Tibial nerve (tissue), 4 donors: ENCODE results near the gene NECTIN1. TPM values are rescaled to one million over a fixed set of nuclear protein-coding genes. Genes with fewer than 3 reads are reported as not detected.
A peak's percentile ranks its signal among the peaks of the same experiment; 100 is the strongest.

Source experiments
- DNase-seq, 2 donors: peaks; one replicate each; pipeline ENCODE4 v3.0.0-alpha.2; 2019; ENCODE audit warnings: low spot score in 2 of 2
- H3K27ac ChIP-seq, 4 donors: fragments of 200-600 bp; sonication (generic) in 3 of 4; one replicate each; pipeline ENCODE4 v1.5.1; 2017 to 2019; ENCODE audit warnings: mild to moderate bottlenecking in 1 of 4
- H3K27me3 ChIP-seq, 2 donors: fragments of 200-600 bp; sonication (generic) in 1 of 2; one replicate each; pipeline versions ENCODE4 v1.5.1 to v1.6.0; 2017 to 2019
- H3K36me3 ChIP-seq, 3 donors: fragments of 200-600 bp; sonication (generic); one replicate each; pipeline ENCODE4 v1.5.1; 2018 to 2019
- H3K4me1 ChIP-seq, 4 donors: fragments of 200-600 bp; sonication (generic) in 3 of 4; one replicate each; pipeline ENCODE4 v1.5.1; 2017 to 2019
- H3K4me3 ChIP-seq, 4 donors: fragments of 200-600 bp; sonication (generic) in 3 of 4; one replicate each; pipeline ENCODE4 v1.5.1; 2017 to 2019; ENCODE audit warnings: mild to moderate bottlenecking in 1 of 4, moderate library complexity in 1 of 4
- H3K9me3 ChIP-seq, 4 donors: fragments of 200-600 bp; sonication (generic) in 3 of 4; one replicate each; pipeline ENCODE4 v1.5.1; 2017 to 2019
- CTCF ChIP-seq, 5 experiments: fragments of 200-600 bp in 3 of 5; fragments of 450-650 bp in 2 of 5; sonication (generic) in 3 of 5; IDR thresholded peaks; one replicate each; pipeline ENCODE4 v1.5.1; 2016 to 2019; ENCODE audit warnings: antibody characterized with exemption in 5 of 5, mild to moderate bottlenecking in 3 of 5, moderate library complexity in 2 of 5
- EP300 ChIP-seq, 2 donors: sonication (generic); formaldehyde crosslinking; IDR thresholded peaks; one replicate each; pipeline ENCODE4 v1.6.1; 2017; ENCODE audit warnings: antibody characterized with exemption in 2 of 2, mild to moderate bottlenecking in 1 of 2
- POLR2A ChIP-seq, 2 donors: fragments of 450-650 bp; IDR thresholded peaks; one replicate each; pipeline ENCODE4 v1.6.1; 2017; ENCODE audit warnings: antibody characterized with exemption in 2 of 2, mild to moderate bottlenecking in 2 of 2, moderate library complexity in 2 of 2
- WGBS, 2 donors: methylation state at CpG; one replicate each; pipeline ENCODE4 v1.1.5; 2018; 5-methylcytosine and 5-hydroxymethylcytosine counted together
- total RNA-seq, 4 donors: library from RNA; depleted of rRNA; stranded (reverse); fragments of >200 nt; gene quantifications; one replicate each; pipeline ENCODE4 v1.1.0, GENCODE V29; 2016

The NECTIN1 gene
- total RNA-seq, 4 donors from 2014 or later = 6.0 to 29.1 (median 14.0) TPM

- peak; percentile 56 to 57 for DNase-seq
- H3K4me1 ChIP-seq = peaks cover 0 to 40% (median 20%) of the 10 kb centered on the region in 4 donors
- no peaks in the 10 kb centered on the region for H3K9me3 ChIP-seq
- H3K36me3 ChIP-seq = peaks cover 0 to 33% (median 0%) of the 10 kb centered on the region in 3 donors
- WGBS, 2 donors = 8 to 19% methylated on average over 5 of the region's 5 CpGs
- TF ChIP-seq EP300 (IDR thresholded peaks at IDR 0.05) (no peak), CTCF (IDR thresholded peaks at IDR 0.05) (no peak), POLR2A (IDR thresholded peaks at IDR 0.05) (no peak)
- H3K27ac ChIP-seq = peak overlapping the region in 2 of 4 donors; percentile 1 to 34
- H3K4me3 ChIP-seq = no peak overlapping the region
- no peaks in the 10 kb centered on the region for H3K27me3 ChIP-seq
Observed at GRCh38 chr11:119671051-119671450, 57.9 kb downstream of the NECTIN1 start.

GRCh38 chr11:119669487-119669886, 59.5 kb downstream of the NECTIN1 start:
- Histone ChIP-seq H3K4me3 (no peak overlapping the region), H3K9me3 (no peaks in the 10 kb centered on the region), H3K27ac (no peak overlapping the region), H3K27me3 (no peaks in the 10 kb centered on the region), H3K4me1 (peaks cover 0 to 41% (median 20%) of the 10 kb centered on the region in 4 donors), H3K36me3 (peaks cover 0 to 33% (median 0%) of the 10 kb centered on the region in 3 donors)
- WGBS, 2 donors = 71 to 75% methylated on average over 5 of the region's 5 CpGs
- no peak for DNase-seq
- no peak for TF ChIP-seq EP300 (IDR thresholded peaks at IDR 0.05)
- TF ChIP-seq CTCF (IDR thresholded peaks at IDR 0.05) = no peak

- 94 to 100% methylated on average over 1 of the region's 1 CpG for WGBS, 2 donors
- no peak overlapping the region for H3K4me3 ChIP-seq
- TF ChIP-seq POLR2A (IDR thresholded peaks at IDR 0.05) (no peak), CTCF (IDR thresholded peaks at IDR 0.05) (no peak), EP300 (IDR thresholded peaks at IDR 0.05) (no peak)
- peaks cover 0 to 33% (median 0%) of the 10 kb centered on the region in 3 donors for H3K36me3 ChIP-seq
- no peaks in the 10 kb centered on the region for H3K9me3 ChIP-seq
- no peaks in the 10 kb centered on the region for H3K27me3 ChIP-seq
- DNase-seq = no peak
- peaks cover 0 to 41% (median 20%) of the 10 kb centered on the region in 4 donors for H3K4me1 ChIP-seq
- H3K27ac ChIP-seq = no peak overlapping the region
Observed at GRCh38 chr11:119668676-119669075, 60.3 kb downstream of the NECTIN1 start.

- DNase-seq = peak; percentile 67 to 70
- Histone ChIP-seq H3K4me1 (peaks cover 0 to 24% (median 8%) of the 10 kb centered on the region in 4 donors), H3K27ac (peak overlapping the region in 1 of 4 donors; percentile 33), H3K36me3 (peaks cover 0 to 35% (median 0%) of the 10 kb centered on the region in 3 donors), H3K4me3 (no peak overlapping the region), H3K27me3 (no peaks in the 10 kb centered on the region), H3K9me3 (no peaks in the 10 kb centered on the region)
- WGBS, 2 donors = 41% methylated on average over 15 to 16 of the region's 17 CpGs
- TF ChIP-seq POLR2A (IDR thresholded peaks at IDR 0.05) = no peak
- peak in 1 of 2 donors; percentile 12 for TF ChIP-seq EP300 (IDR thresholded peaks at IDR 0.05)
- TF ChIP-seq CTCF (IDR thresholded peaks at IDR 0.05) = peak; percentile 89 to 98 (median 89)
Observed at GRCh38 chr11:119666463-119667131, 62.4 kb downstream of the NECTIN1 start.

- Histone ChIP-seq H3K36me3 (peaks cover 0 to 35% (median 0%) of the 10 kb centered on the region in 3 donors), H3K4me1 (peaks cover 0 to 19% (median 4%) of the 10 kb centered on the region in 4 donors), H3K9me3 (no peaks in the 10 kb centered on the region), H3K4me3 (no peak overlapping the region), H3K27ac (no peak overlapping the region), H3K27me3 (no peaks in the 10 kb centered on the region)
- TF ChIP-seq CTCF (IDR thresholded peaks at IDR 0.05) = no peak
- TF ChIP-seq POLR2A (IDR thresholded peaks at IDR 0.05) = no peak
- no peak for TF ChIP-seq EP300 (IDR thresholded peaks at IDR 0.05)
- DNase-seq = no peak
- 80 to 85% methylated on average over 10 of the region's 10 CpGs for WGBS, 2 donors
Observed at GRCh38 chr11:119666061-119666460, 62.9 kb downstream of the NECTIN1 start.
